HG03159 (cell line): ENCODE results near the gene BCKDK.

Source experiments
- ATAC-seq: cut with Tn5 transposase; IDR thresholded peaks from one replicate; pipeline ENCODE4 v1.9.1; 2021; ENCODE audit warnings: mild to moderate bottlenecking, moderate library complexity; ENCODE audit not compliant: unreplicated experiment

BCKDK gene

GRCh38 chr16:31108035-31108793 lies at the start of gene BCKDK:
Gene BCKDK, plus strand, starts transcription at chr16:31108386. Its CDS starts 838 bp downstream, at chr16:31109224.
- peak; percentile 66 for ATAC-seq

DNA sequence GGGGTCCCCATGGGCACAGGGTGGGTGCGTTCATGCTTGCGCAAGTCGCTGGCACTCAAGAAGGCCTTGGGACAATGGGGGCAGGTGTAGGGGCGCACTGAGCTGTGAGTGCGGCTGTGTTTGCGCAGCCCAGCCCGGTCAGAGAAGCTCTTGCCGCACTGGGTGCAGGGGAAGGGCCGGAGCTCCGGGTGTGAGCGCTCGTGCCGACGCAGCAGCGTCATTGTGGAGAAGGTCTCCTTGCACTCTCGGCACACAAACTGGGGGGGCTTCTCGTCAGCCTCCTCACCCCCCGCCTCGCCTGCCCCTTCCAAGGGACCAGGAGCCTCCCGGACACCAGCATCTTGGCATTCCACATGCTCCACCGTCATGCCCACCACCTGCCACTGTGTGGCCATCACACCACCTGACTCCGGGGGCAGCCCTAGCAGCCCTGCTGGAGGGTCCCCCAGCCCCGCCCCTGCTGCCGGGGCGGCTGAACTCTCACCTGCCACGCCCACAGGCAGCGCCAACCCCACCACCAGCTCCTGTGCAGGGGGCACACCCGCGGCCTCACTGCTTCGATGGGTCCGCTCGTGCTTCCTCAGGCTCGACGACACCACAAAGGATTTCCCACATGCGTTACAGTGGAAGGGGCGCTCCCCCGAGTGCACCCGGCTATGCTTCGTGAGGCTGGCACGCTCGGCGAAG lies 46.9 kb upstream of the BCKDK start:
- ATAC-seq = no peak

DNA sequence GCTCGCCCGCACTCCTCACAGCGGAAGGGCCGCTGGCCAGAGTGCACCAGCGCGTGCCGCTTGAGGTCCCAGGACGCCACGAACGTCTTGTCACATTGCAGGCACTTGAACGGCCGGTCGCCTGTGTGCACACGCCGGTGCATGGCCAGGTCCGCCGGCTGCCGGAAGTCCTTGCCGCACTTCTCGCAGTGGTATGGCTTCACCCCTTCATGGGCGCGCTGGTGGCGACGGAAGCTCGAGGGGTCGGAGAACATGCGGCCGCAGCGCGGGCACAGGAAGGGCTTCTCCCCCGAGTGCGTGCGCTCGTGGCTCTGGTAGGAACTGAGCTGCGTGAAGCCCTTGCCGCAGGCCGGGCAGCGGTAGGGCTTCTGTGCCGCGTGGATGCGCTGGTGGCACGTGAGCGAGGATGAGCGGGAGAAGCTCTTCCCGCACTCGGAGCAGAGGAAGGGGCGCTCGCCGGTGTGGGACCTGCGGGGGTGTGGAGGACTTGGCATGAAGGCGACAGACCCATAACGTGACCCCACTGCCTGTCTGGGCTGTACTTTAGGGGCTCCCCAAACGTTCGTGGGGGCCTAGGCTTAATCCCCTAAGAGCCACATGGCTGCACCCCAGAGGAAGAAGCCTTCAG lies 46.3 kb upstream of the BCKDK start:
- no peak for ATAC-seq

GRCh38 chr16:31063495-31063842 lies 44.7 kb upstream of the BCKDK start:
- no peak for ATAC-seq

GRCh38 chr16:31063843-31064611 lies 44.2 kb upstream of the BCKDK start:
- no peak for ATAC-seq

DNA sequence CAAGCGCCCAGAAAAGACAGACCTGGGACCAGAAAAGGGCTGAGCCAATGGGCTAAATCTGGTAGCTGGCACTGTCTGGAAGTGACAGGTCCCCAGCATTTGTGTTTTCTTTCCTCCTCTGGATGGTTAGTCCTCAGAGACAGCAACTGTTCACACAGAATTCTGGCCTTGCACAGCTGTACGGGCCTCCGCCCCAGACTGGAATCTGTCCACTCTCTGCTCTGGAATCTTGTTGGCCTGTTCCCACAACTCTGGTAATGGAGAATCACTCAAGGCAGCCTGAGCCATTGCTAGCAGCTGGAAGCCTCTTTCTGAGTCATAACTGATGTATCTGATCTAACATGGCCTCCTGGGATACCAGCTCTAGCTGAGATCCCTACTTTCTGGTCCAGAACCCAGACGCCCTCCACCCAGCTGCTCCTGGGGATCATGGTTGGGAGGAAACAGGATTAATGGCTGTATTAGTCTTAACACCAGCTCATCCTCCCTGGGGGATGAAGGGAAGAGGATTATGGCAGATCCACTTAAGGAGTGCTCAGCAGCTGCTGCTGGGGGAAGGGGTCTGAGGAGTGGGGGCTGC lies 43.2 kb upstream of the BCKDK start:
- no peak for ATAC-seq

GRCh38 chr16:31067342-31067741 lies 40.8 kb upstream of the BCKDK start:
- no peak for ATAC-seq

- ATAC-seq = no peak
These were observed 36.3 kb upstream of the BCKDK start for GRCh38 chr16:31071861-31072260.

DNA sequence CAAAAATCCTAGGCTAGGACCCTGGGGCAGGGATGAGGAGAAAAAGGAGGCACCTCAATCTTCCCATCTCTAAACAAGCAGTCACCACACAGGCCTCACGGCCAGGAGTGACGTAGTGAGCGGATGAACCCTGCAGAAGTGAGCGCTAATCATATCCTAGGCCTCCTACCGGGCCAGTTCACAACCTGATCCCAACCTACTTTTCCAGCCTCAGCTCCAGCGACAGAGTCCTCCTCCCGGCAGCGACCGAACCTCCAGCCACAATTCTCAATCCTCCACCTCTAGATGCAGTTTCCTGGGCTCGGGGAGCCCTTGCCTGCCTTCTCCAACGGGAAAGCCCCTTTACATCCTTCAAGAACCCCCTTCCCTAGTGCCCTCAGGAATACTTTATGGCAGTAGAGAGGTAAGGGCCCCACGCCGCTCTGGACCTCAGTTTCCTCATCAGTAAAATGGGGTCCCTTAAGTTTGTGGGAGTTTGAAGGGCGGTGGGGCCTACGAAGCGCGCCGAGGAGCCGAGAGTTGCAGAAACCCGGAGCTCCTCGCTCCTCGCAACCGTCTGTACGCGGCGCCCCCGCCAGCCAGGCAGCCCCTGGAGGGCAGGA lies 35.5 kb upstream of the BCKDK start:
- ATAC-seq = peak; percentile 2

DNA sequence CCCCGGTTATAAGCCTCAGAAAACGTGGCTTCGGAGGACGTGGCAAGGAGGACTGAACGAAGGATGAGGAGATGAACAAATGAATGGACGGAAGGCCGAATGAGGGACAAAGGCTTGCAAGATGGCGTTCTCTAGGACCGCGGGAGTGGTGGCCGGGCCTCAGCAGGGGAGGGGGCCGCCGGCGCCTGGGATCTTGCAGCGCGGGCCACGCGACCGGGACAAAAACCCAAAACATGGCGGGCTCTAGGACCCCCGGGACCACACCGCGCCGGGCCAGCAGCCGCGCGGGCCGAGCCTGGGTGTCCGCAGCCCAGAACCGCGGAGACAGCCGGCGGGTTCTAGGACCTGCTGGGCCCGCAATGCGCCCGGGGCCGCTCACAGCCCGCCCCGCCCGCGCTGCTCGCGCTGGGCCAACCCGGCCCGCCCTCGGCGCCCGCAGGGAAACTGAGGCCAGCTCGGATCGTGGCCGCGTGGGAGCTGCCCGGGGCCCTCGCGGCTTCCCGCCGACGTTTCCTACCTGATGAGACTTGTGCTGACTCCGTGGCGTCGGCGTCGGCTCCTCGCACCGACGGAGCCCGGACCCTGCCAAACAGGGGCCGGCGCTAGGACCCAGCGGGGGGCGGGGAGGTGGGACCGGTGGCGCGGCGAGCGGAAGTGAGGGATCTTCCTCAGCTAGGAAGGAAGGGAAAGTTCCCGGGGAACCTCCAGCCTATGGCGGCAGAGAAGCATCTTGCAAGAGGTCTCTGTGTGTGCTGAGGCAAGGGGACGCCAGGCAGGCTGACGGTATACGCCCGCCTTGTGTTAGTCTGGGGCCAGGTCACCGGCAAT lies 34.8 kb upstream of the BCKDK start:
- ATAC-seq = peak; percentile 44

- ATAC-seq = peak; percentile 78
These were observed 34.0 kb upstream of the BCKDK start, which contains the start of the genes ZNF646 and ZNF668 for GRCh38 chr16:31073970-31074813. Gene ZNF646, plus strand, starts transcription at chr16:31074422. Its CDS starts 1,903 bp downstream, at chr16:31076325. Gene ZNF668, minus strand, starts transcription at chr16:31074240. Its CDS starts 9,781 bp downstream, at chr16:31064459.

DNA sequence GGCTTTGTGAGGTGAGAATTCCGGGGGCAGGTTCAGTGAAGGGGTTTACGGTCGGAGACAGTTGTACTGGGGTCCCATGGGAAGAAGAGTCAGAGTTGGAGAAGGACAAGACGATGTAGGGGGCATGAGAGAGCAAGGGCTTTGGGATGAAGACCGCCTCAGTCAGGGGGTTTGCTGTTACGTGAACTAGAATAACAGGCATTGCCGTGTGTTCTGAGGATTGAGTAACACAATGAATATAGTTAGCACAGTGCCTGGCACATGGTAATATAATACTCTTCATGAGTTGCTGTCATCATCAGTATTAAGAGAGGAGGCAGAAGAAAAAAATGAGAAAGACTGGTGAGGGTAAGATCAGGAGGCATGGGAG lies 33.4 kb upstream of the BCKDK start:
- ATAC-seq = no peak

DNA sequence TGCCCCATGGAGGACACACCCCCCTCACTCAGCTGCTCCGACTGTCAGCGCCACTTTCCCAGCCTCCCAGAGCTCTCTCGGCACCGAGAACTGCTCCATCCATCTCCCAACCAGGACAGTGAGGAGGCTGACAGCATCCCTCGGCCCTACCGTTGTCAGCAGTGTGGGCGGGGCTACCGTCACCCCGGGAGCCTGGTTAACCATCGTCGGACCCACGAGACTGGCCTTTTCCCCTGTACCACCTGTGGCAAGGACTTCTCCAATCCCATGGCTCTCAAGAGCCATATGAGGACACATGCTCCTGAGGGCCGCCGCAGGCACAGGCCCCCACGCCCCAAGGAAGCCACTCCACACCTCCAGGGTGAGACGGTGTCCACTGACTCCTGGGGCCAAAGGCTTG lies 31.9 kb upstream of the BCKDK start:
- no peak for ATAC-seq

DNA sequence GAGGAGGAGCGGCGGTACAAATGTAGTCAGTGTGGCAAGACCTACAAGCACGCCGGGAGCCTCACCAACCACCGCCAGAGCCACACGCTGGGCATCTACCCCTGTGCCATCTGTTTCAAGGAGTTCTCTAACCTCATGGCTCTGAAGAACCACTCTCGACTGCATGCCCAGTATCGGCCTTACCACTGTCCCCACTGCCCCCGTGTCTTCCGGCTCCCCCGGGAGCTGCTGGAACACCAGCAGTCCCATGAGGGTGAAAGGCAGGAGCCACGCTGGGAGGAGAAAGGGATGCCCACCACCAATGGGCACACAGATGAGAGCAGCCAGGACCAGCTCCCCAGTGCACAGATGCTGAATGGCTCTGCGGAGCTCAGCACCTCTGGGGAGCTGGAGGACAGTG lies 31.2 kb upstream of the BCKDK start:
- ATAC-seq = no peak

DNA sequence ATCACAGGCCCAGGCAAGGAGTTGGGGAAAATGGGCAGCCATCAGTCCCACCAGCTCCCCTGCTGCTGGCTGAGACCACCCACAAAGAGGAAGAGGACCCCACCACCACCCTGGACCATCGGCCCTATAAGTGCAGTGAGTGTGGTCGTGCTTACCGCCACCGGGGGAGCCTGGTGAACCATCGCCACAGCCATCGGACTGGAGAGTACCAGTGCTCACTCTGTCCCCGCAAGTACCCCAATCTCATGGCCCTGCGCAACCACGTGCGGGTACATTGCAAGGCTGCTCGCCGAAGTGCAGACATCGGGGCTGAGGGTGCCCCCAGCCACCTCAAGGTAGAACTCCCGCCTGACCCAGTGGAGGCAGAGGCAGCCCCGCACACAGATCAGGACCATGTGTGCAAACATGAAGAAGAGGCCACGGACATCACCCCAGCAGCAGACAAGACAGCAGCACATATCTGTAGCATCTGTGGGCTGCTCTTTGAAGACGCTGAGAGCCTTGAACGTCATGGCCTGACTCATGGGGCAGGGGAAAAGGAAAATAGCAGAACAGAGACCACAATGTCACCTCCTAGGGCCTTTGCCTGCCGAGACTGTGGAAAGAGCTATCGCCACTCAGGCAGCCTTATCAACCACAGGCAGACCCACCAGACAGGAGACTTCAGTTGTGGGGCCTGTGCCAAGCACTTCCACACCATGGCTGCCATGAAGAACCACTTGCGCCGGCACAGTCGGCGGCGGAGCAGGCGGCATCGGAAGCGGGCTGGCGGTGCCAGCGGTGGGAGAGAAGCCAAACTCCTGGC lies 30.4 kb upstream of the BCKDK start:
- ATAC-seq = no peak

DNA sequence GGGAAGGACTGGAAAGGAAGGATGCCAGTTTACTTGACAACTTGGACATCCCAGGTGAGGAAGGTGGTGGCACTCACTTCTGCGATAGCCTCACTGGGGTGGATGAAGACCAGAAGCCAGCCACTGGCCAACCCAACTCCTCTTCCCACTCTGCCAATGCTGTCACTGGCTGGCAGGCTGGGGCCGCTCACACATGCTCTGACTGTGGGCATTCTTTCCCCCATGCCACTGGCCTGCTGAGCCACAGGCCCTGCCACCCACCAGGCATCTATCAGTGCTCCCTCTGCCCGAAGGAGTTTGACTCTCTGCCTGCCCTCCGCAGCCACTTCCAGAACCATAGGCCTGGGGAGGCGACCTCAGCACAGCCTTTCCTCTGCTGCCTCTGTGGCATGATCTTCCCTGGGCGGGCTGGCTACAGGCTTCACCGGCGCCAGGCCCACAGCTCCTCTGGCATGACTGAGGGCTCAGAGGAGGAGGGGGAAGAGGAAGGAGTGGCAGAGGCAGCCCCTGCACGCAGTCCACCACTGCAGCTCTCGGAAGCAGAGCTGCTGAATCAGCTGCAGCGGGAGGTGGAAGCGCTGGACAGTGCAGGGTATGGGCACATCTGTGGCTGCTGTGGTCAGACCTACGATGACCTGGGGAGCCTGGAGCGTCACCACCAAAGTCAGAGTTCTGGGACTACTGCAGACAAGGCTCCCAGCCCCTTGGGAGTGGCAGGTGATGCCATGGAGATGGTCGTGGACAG lies 29.4 kb upstream of the BCKDK start:
- ATAC-seq = no peak

DNA sequence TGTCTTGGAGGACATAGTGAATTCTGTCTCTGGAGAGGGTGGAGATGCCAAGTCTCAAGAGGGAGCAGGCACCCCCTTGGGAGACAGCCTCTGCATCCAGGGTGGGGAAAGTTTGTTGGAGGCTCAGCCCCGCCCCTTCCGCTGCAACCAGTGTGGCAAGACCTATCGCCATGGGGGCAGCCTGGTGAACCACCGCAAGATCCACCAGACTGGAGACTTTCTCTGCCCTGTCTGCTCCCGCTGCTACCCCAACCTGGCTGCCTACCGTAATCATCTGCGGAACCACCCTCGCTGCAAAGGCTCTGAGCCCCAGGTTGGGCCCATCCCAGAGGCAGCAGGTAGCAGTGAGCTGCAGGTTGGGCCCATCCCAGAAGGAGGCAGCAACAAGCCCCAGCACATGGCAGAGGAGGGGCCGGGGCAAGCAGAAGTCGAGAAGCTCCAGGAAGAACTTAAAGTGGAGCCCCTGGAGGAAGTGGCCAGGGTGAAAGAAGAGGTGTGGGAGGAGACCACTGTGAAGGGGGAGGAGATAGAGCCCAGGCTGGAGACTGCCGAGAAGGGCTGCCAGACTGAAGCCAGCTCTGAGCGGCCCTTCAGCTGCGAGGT lies 28.7 kb upstream of the BCKDK start:
- ATAC-seq = no peak
